Esophagus muscularis mucosa (tissue), 3 donors: ENCODE data around the gene GRIK3.

Experiments
- CTCF ChIP-seq, 3 experiments: fragments of 200-600 bp in 2 of 3; fragments of 450-650 bp in 1 of 3; sonication (generic) in 2 of 3; IDR thresholded peaks; one replicate each; pipeline ENCODE4 v1.5.1; 2017 to 2019; ENCODE audit warnings: antibody characterized with exemption in 3 of 3, mild to moderate bottlenecking in 2 of 3, moderate library complexity in 1 of 3
- POLR2A ChIP-seq: fragments of 450-650 bp; IDR thresholded peaks from one replicate; pipeline ENCODE4 v1.6.1; 2017; ENCODE audit warnings: antibody characterized with exemption, moderate library complexity, mild to moderate bottlenecking, low read depth
- POLR2AphosphoS5 ChIP-seq, 2 donors: sonication (generic); formaldehyde crosslinking; IDR thresholded peaks; one replicate each; pipeline ENCODE4 v1.6.1; 2017; ENCODE audit warnings: antibody characterized with exemption in 2 of 2

GRCh38 chr1:36884801-36885200 lies 149.5 kb downstream of the GRIK3 start:
- TF ChIP-seq CTCF (IDR thresholded peaks at IDR 0.05) (no peak), POLR2AphosphoS5 (IDR thresholded peaks at IDR 0.05) (no peak), POLR2A (no peak)
